ENCODE results near the gene SRRM1. TPM values are rescaled to one million over a fixed set of nuclear protein-coding genes. Genes with fewer than 3 reads are reported as not detected.

SRRM1 gene
- total and polyA plus RNA-seq, 9 of the 15 experiments (the other 6 are each of a cell fraction or from before 2014, with no cell fraction given): 54.5 to 268 (median 115) TPM

GRCh38 chr1:24643363-24644099 is 429 bp downstream of the SRRM1 start (continued):
- TF ChIP-seq PURB (CRISPR knock-in tag; IDR thresholded peaks at IDR 0.05; ENCODE audit: low read depth) (no peak), ZBTB1 (CRISPR knock-in tag; IDR thresholded peaks at IDR 0.05; ENCODE audit: borderline replicate concordance, low read depth) (peak; percentile 61; the same call in 1 of the 2 replicates), NR2F6 (CRISPR knock-in tag; IDR thresholded peaks at IDR 0.05) (no peak), YBX1 (IDR thresholded peaks at IDR 0.05) (no peak), CREBBP (IDR thresholded peaks at IDR 0.05; ENCODE audit: low read depth, low read length) (no peak), SMAD4 (CRISPR knock-in tag; conservative IDR thresholded peaks at IDR 0.05) (peak; percentile 19; the same call in 1 of the 2 replicates), SMAD2 (IDR thresholded peaks at IDR 0.05; ENCODE audit: low read depth, low read length) (no peak), TCFL5 (CRISPR knock-in tag; conservative IDR thresholded peaks at IDR 0.05) (no peak), ZNF696 (CRISPR knock-in tag; conservative IDR thresholded peaks at IDR 0.05) (no peak)
- TF ChIP-seq, protein P1, sequence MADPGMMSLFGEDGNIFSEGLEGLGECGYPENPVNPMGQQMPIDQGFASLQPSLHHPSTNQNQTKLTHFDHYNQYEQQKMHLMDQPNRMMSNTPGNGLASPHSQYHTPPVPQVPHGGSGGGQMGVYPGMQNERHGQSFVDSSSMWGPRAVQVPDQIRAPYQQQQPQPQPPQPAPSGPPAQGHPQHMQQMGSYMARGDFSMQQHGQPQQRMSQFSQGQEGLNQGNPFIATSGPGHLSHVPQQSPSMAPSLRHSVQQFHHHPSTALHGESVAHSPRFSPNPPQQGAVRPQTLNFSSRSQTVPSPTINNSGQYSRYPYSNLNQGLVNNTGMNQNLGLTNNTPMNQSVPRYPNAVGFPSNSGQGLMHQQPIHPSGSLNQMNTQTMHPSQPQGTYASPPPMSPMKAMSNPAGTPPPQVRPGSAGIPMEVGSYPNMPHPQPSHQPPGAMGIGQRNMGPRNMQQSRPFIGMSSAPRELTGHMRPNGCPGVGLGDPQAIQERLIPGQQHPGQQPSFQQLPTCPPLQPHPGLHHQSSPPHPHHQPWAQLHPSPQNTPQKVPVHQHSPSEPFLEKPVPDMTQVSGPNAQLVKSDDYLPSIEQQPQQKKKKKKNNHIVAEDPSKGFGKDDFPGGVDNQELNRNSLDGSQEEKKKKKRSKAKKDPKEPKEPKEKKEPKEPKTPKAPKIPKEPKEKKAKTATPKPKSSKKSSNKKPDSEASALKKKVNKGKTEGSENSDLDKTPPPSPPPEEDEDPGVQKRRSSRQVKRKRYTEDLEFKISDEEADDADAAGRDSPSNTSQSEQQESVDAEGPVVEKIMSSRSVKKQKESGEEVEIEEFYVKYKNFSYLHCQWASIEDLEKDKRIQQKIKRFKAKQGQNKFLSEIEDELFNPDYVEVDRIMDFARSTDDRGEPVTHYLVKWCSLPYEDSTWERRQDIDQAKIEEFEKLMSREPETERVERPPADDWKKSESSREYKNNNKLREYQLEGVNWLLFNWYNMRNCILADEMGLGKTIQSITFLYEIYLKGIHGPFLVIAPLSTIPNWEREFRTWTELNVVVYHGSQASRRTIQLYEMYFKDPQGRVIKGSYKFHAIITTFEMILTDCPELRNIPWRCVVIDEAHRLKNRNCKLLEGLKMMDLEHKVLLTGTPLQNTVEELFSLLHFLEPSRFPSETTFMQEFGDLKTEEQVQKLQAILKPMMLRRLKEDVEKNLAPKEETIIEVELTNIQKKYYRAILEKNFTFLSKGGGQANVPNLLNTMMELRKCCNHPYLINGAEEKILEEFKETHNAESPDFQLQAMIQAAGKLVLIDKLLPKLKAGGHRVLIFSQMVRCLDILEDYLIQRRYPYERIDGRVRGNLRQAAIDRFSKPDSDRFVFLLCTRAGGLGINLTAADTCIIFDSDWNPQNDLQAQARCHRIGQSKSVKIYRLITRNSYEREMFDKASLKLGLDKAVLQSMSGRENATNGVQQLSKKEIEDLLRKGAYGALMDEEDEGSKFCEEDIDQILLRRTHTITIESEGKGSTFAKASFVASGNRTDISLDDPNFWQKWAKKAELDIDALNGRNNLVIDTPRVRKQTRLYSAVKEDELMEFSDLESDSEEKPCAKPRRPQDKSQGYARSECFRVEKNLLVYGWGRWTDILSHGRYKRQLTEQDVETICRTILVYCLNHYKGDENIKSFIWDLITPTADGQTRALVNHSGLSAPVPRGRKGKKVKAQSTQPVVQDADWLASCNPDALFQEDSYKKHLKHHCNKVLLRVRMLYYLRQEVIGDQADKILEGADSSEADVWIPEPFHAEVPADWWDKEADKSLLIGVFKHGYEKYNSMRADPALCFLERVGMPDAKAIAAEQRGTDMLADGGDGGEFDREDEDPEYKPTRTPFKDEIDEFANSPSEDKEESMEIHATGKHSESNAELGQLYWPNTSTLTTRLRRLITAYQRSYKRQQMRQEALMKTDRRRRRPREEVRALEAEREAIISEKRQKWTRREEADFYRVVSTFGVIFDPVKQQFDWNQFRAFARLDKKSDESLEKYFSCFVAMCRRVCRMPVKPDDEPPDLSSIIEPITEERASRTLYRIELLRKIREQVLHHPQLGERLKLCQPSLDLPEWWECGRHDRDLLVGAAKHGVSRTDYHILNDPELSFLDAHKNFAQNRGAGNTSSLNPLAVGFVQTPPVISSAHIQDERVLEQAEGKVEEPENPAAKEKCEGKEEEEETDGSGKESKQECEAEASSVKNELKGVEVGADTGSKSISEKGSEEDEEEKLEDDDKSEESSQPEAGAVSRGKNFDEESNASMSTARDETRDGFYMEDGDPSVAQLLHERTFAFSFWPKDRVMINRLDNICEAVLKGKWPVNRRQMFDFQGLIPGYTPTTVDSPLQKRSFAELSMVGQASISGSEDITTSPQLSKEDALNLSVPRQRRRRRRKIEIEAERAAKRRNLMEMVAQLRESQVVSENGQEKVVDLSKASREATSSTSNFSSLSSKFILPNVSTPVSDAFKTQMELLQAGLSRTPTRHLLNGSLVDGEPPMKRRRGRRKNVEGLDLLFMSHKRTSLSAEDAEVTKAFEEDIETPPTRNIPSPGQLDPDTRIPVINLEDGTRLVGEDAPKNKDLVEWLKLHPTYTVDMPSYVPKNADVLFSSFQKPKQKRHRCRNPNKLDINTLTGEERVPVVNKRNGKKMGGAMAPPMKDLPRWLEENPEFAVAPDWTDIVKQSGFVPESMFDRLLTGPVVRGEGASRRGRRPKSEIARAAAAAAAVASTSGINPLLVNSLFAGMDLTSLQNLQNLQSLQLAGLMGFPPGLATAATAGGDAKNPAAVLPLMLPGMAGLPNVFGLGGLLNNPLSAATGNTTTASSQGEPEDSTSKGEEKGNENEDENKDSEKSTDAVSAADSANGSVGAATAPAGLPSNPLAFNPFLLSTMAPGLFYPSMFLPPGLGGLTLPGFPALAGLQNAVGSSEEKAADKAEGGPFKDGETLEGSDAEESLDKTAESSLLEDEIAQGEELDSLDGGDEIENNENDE (IDR thresholded peaks at IDR 0.05; ENCODE audit: low read depth, low read length): no peak
- TF ChIP-seq, protein P2, sequence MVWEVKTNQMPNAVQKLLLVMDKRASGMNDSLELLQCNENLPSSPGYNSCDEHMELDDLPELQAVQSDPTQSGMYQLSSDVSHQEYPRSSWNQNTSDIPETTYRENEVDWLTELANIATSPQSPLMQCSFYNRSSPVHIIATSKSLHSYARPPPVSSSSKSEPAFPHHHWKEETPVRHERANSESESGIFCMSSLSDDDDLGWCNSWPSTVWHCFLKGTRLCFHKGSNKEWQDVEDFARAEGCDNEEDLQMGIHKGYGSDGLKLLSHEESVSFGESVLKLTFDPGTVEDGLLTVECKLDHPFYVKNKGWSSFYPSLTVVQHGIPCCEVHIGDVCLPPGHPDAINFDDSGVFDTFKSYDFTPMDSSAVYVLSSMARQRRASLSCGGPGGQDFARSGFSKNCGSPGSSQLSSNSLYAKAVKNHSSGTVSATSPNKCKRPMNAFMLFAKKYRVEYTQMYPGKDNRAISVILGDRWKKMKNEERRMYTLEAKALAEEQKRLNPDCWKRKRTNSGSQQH (CRISPR knock-in tag; IDR thresholded peaks at IDR 0.05): no peak
- TF ChIP-seq, protein P3, sequence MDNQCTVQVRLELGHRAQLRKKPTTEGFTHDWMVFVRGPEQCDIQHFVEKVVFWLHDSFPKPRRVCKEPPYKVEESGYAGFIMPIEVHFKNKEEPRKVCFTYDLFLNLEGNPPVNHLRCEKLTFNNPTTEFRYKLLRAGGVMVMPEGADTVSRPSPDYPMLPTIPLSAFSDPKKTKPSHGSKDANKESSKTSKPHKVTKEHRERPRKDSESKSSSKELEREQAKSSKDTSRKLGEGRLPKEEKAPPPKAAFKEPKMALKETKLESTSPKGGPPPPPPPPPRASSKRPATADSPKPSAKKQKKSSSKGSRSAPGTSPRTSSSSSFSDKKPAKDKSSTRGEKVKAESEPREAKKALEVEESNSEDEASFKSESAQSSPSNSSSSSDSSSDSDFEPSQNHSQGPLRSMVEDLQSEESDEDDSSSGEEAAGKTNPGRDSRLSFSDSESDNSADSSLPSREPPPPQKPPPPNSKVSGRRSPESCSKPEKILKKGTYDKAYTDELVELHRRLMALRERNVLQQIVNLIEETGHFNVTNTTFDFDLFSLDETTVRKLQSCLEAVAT (IDR thresholded peaks at IDR 0.05): peak in 1 of 2 experiments; percentile 65; a peak in 2 of 4 replicates
